ENCODE results near the gene ADPRHL1. TPM values are rescaled to one million over a fixed set of nuclear protein-coding genes. Genes with fewer than 3 reads are reported as not detected.
"Not testable (repeated sequence)": the region's sequence is repeated elsewhere in the genome, so short reads cannot be mapped to it uniquely, and the experiment has no call there.

ADPRHL1 gene
- total RNA-seq, 3 donors from 2014 or later (not counting 1 experiment from before 2014, with no cell fraction given), result 0.56 to 0.93 (median 0.72) TPM

DNA sequence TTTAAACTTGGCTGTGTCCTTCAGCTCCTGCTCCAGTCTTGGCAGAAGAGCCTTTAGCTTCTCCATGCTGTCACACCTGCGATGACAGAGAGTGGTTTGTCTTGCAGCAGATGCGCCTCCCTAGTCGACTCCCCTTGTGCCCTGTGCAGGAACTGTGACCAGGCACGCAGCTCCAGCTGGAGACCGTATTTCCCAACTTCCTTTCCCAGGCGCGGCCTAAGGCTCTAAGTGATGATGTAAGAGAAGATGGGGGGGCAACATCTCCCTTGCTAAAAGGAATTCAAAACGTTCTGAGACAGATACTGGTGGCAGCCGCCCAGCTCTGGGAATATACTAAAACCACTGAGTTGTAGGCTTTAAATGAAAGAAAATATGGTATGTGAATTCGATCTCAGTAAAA, 20.9 kb upstream of the ADPRHL1 start:
- DNase-seq, result no peak
- Mint-ChIP-seq H3K27me3 (ENCODE audit: low read depth in 2 of 2) (no peaks in the 10 kb centered on the region), H3K27ac (no peak overlapping the region), H3K36me3 (peaks cover 7% of the 10 kb centered on the region), H3K4me3 (no peak overlapping the region), H3K4me1 (peaks cover 6 to 11% of the 10 kb centered on the region in 2 donors), H3K9me3 (no peaks in the 10 kb centered on the region)
- no peak for ATAC-seq
- no peaks in the 10 kb centered on the region for H3K9me3 ChIP-seq (ENCODE audit: control insufficient read depth, insufficient read depth, low read length)
- no peaks in the 10 kb centered on the region for H3K4me1 ChIP-seq (ENCODE audit: control insufficient read depth, insufficient read depth, low read length)
- TF ChIP-seq, protein P1, sequence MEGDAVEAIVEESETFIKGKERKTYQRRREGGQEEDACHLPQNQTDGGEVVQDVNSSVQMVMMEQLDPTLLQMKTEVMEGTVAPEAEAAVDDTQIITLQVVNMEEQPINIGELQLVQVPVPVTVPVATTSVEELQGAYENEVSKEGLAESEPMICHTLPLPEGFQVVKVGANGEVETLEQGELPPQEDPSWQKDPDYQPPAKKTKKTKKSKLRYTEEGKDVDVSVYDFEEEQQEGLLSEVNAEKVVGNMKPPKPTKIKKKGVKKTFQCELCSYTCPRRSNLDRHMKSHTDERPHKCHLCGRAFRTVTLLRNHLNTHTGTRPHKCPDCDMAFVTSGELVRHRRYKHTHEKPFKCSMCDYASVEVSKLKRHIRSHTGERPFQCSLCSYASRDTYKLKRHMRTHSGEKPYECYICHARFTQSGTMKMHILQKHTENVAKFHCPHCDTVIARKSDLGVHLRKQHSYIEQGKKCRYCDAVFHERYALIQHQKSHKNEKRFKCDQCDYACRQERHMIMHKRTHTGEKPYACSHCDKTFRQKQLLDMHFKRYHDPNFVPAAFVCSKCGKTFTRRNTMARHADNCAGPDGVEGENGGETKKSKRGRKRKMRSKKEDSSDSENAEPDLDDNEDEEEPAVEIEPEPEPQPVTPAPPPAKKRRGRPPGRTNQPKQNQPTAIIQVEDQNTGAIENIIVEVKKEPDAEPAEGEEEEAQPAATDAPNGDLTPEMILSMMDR (IDR thresholded peaks at IDR 0.05), result no peak
- no peak overlapping the region for H3K4me3 ChIP-seq (ENCODE audit: low read length)
- no peak overlapping the region for H3K27ac ChIP-seq (ENCODE audit: low read length)
- 97% methylated on average over 8 of the region's 10 CpGs for WGBS (ENCODE audit: insufficient coverage)
- peaks cover 16% of the 10 kb centered on the region for H3K36me3 ChIP-seq (ENCODE audit: control insufficient read depth, insufficient read depth, low read length)
- intact Hi-C loops (cut with micrococcal nuclease), result no loop called here
- H3K27me3 ChIP-seq (ENCODE audit: control insufficient read depth, insufficient read depth, low read length), result no peaks in the 10 kb centered on the region

DNA sequence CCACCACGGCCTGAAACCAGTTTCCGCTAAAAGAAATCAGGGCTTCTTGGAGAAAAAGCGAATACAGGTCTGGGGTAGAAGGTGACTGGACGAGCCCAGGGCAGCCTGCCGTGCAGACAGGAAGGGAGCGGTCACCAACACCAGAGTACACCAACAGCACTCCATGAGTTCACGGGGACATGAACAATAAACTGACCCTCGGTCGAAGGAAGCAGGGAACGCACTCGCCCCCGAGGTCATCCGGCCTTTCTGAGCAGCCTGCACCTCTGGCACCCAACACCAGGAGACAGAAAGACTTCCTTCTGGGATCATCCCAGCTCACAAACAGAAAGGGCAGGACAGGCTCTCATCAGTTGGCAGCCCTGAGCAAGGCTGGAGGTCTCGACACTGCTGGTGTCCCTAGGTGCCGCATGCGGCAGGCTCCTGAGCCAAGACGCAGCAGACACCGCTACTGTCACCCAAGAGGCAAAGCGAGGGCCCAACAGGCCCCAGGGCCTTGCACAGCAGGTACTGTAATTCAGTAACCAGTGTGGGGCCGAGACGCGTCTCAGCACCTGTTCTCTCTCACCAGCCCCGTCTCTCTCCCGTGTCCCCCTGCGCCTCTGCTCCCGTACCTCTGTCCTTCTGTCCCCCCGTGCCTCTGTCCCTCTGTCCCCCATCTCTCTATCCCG, 19.2 kb upstream of the ADPRHL1 start:
- no peaks in the 10 kb centered on the region for H3K9me3 ChIP-seq (ENCODE audit: control insufficient read depth, insufficient read depth, low read length)
- ATAC-seq (no peak), DNase-seq (no peak)
- H3K4me1 ChIP-seq (ENCODE audit: control insufficient read depth, insufficient read depth, low read length), result no peaks in the 10 kb centered on the region
- H3K27me3 ChIP-seq (ENCODE audit: control insufficient read depth, insufficient read depth, low read length), result no peaks in the 10 kb centered on the region
- no peaks in the 10 kb centered on the region for H3K9me3 Mint-ChIP-seq
- intact Hi-C loops (cut with micrococcal nuclease), result no loop called here
- 97% methylated on average over 28 of the region's 28 CpGs for WGBS (ENCODE audit: insufficient coverage)
- H3K4me1 Mint-ChIP-seq, result peaks cover 6 to 11% of the 10 kb centered on the region in 2 donors
- no peak overlapping the region for H3K27ac Mint-ChIP-seq
- H3K4me3 ChIP-seq (ENCODE audit: low read length), result no peak overlapping the region
- peaks cover 12% of the 10 kb centered on the region for H3K36me3 ChIP-seq (ENCODE audit: control insufficient read depth, insufficient read depth, low read length)
- TF ChIP-seq, protein P1 (IDR thresholded peaks at IDR 0.05), result no peak
- no peak overlapping the region for H3K4me3 Mint-ChIP-seq
- no peak overlapping the region for H3K27ac ChIP-seq (ENCODE audit: low read length)
- H3K36me3 Mint-ChIP-seq, result no peaks in the 10 kb centered on the region
- H3K27me3 Mint-ChIP-seq (ENCODE audit: low read depth in 2 of 2), result no peaks in the 10 kb centered on the region

DNA sequence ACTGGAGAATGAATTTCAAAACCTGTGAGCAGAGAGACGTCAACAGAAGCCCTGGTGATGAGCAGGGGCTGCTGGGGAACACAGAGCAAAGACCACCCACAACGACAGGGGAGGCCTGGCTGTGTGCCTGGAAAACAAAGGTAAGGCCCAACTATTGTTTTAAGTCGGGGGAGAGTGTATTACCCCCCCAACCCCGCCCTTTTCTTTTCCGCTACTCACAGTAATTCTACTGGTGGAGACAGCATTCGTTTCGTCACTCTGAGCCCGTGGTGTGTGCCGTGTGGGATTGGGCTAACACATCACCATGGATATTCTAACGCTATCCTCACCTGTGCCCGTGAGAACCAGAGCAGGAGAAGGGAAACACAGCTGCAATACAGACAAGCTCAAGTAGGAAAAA, 18.6 kb upstream of the ADPRHL1 start:
- H3K27ac ChIP-seq (ENCODE audit: low read length), result no peak overlapping the region

DNA sequence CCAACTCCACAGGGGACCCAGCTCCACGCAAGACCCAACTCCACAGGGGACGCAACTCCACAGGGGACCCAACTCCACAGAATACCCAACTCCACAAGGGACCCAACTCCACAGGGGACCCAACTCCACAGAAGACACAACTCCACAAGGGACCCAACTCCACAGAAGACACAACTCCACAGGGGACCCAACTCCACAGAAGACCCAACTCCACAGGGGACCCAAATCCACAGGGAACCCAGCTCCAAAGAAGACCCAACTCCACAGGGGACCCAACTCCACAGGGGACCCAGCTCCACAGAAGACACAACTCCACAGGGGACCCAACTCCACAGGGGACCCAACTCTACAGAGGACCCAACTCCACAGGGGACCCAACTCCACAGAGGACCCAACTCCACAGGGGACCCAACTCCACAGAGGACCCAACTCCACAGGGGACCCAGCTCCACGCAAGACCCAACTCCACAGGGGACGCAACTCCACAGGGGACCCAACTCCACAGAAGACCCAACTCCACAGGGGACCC, 17.4 kb upstream of the ADPRHL1 start:
- H3K9me3 Mint-ChIP-seq; H3K27me3 Mint-ChIP-seq (ENCODE audit: low read depth in 2 of 2); H3K36me3 Mint-ChIP-seq; H3K9me3 ChIP-seq (ENCODE audit: control insufficient read depth, insufficient read depth, low read length); H3K27ac Mint-ChIP-seq; DNase-seq; H3K4me1 ChIP-seq (ENCODE audit: control insufficient read depth, insufficient read depth, low read length); ATAC-seq; intact Hi-C loops (cut with micrococcal nuclease); H3K27ac ChIP-seq (ENCODE audit: low read length); H3K27me3 ChIP-seq (ENCODE audit: control insufficient read depth, insufficient read depth, low read length); H3K4me3 ChIP-seq (ENCODE audit: low read length); H3K4me3 Mint-ChIP-seq: not testable (repeated sequence)
- WGBS (ENCODE audit: insufficient coverage), result 96% methylated on average over 4 of the region's 4 CpGs
- peaks cover 6 to 12% of the 10 kb centered on the region in 2 donors for H3K4me1 Mint-ChIP-seq
- peaks cover 13% of the 10 kb centered on the region for H3K36me3 ChIP-seq (ENCODE audit: control insufficient read depth, insufficient read depth, low read length)

More for the DNA sequence above, 18.6 kb upstream of the ADPRHL1 start:
- no peak overlapping the region for H3K4me3 ChIP-seq (ENCODE audit: low read length)
- no peaks in the 10 kb centered on the region for H3K9me3 ChIP-seq (ENCODE audit: control insufficient read depth, insufficient read depth, low read length)
- no peak overlapping the region for H3K27ac Mint-ChIP-seq
- ATAC-seq (no peak), DNase-seq (no peak)
- intact Hi-C loops (cut with micrococcal nuclease), result no loop called here
- no peaks in the 10 kb centered on the region for H3K9me3 Mint-ChIP-seq
- H3K27me3 Mint-ChIP-seq (ENCODE audit: low read depth in 2 of 2), result no peaks in the 10 kb centered on the region
- H3K4me1 Mint-ChIP-seq, result peaks cover 6 to 11% of the 10 kb centered on the region in 2 donors
- TF ChIP-seq, protein P1 (IDR thresholded peaks at IDR 0.05), result no peak
- no peak overlapping the region for H3K4me3 Mint-ChIP-seq
- no peaks in the 10 kb centered on the region for H3K27me3 ChIP-seq (ENCODE audit: control insufficient read depth, insufficient read depth, low read length)
- no peaks in the 10 kb centered on the region for H3K4me1 ChIP-seq (ENCODE audit: control insufficient read depth, insufficient read depth, low read length)
- H3K36me3 ChIP-seq (ENCODE audit: control insufficient read depth, insufficient read depth, low read length), result peaks cover 13% of the 10 kb centered on the region
- WGBS (ENCODE audit: insufficient coverage), result 95% methylated on average over 11 of the region's 11 CpGs
- no peaks in the 10 kb centered on the region for H3K36me3 Mint-ChIP-seq

Measured in natural killer cell (primary cell).